WTC11 (cell line): ENCODE measurements around the gene FANCE. TPM values are rescaled to one million over a fixed set of nuclear protein-coding genes. Genes with fewer than 3 reads are reported as not detected.

Source experiments
- ATAC-seq: fragments of 200-7000 bp; cut with Tn5 transposase; 2 replicates; pipeline ENCODE4 v1.10.0; 2021; ENCODE audit warnings: mild to moderate bottlenecking, moderate library complexity
- CTCF ChIA-PET: fragments of 300-600 bp; sonication (Branson Sonifier 250); formaldehyde crosslinking; loops from one replicate; lab custom pipeline; 2021; ENCODE audit warnings: antibody characterized with exemption; lab: Charles Lee
- POLR2A ChIA-PET: fragments of 350-600 bp; sonication (Branson Sonifier 250); formaldehyde crosslinking; loops from one replicate; lab custom pipeline; 2021; ENCODE audit warnings: antibody characterized with exemption; lab: Charles Lee
- DNase-seq: peaks from one replicate; pipeline ENCODE4 v3.0.0; 2021; ENCODE audit warnings: low spot score
- H3K27ac Mint-ChIP-seq: 2 replicates; pipeline ENCODE4 v1.8.0; 2021; ENCODE audit warnings: mixed read lengths
- H3K27me3 Mint-ChIP-seq: 2 replicates; pipeline ENCODE4 v1.8.0; 2021; ENCODE audit warnings: low read depth, mild to moderate bottlenecking, moderate library complexity, mixed read lengths
- H3K36me3 Mint-ChIP-seq: 2 replicates; pipeline ENCODE4 v1.8.0; 2021; ENCODE audit warnings: mixed read lengths
- H3K4me1 Mint-ChIP-seq: 2 replicates; pipeline ENCODE4 v1.8.0; 2022; ENCODE audit warnings: mixed read lengths
- H3K4me3 Mint-ChIP-seq: 2 replicates; pipeline ENCODE4 v1.8.0; 2021; ENCODE audit warnings: mild to moderate bottlenecking, moderate library complexity, mixed read lengths
- H3K9me3 Mint-ChIP-seq: 2 replicates; pipeline ENCODE4 v1.8.0; 2021; ENCODE audit warnings: mixed read lengths
- AFF4 ChIP-seq: sonication (generic); formaldehyde crosslinking; IDR thresholded peaks from 2 replicates; pipeline ENCODE4 v1.8.1; 2023; ENCODE audit warnings: mild to moderate bottlenecking, missing genetic modification reagents, borderline replicate concordance
- ATF6 ChIP-seq: sonication (generic); formaldehyde crosslinking; IDR thresholded peaks from 2 replicates; pipeline ENCODE4 v1.8.1; 2023; ENCODE audit warnings: mild to moderate bottlenecking, missing genetic modification reagents
- EMX1 ChIP-seq: fragments of 250-450 bp; sonication (Bioruptor Pico); IDR thresholded peaks from 2 replicates; pipeline ENCODE4 v1.8.0; 2021; ENCODE audit warnings: mild to moderate bottlenecking
- FOXJ3 ChIP-seq: sonication (generic); formaldehyde crosslinking; IDR thresholded peaks from 2 replicates; pipeline ENCODE4 v1.9.0; 2021; ENCODE audit warnings: missing genetic modification reagents, mild to moderate bottlenecking, borderline replicate concordance
- GABPB1 ChIP-seq: sonication (generic); formaldehyde crosslinking; IDR thresholded peaks from 2 replicates; pipeline ENCODE4 v1.8.1; 2023; ENCODE audit warnings: mild to moderate bottlenecking, missing genetic modification reagents
- GTF2I ChIP-seq: fragments of 250-450 bp; sonication (Bioruptor Pico); conservative IDR thresholded peaks from 2 replicates; pipeline ENCODE4 v1.4.0; 2021; ENCODE audit warnings: mild to moderate bottlenecking
- MAX ChIP-seq: sonication (generic); formaldehyde crosslinking; IDR thresholded peaks from 2 replicates; pipeline ENCODE4 v1.8.0; 2022; ENCODE audit warnings: mild to moderate bottlenecking, missing genetic modification reagents
- MXD4 ChIP-seq: fragments of 250-450 bp; sonication (Bioruptor Pico); IDR thresholded peaks from 2 replicates; pipeline ENCODE4 v1.8.0; 2021; ENCODE audit warnings: mild to moderate bottlenecking, moderate library complexity, borderline replicate concordance
- NFE2L1 ChIP-seq: sonication (generic); formaldehyde crosslinking; IDR thresholded peaks from 2 replicates; pipeline ENCODE4 v1.8.1; 2023; ENCODE audit warnings: missing genetic modification reagents
- NR1H2 ChIP-seq: sonication (generic); formaldehyde crosslinking; IDR thresholded peaks from 2 replicates; pipeline ENCODE4 v1.9.0; 2021; ENCODE audit warnings: mild to moderate bottlenecking, moderate library complexity, missing genetic modification reagents
- SP1 ChIP-seq: sonication (generic); formaldehyde crosslinking; conservative IDR thresholded peaks from 2 replicates; pipeline ENCODE4 v1.8.1; 2022; ENCODE audit warnings: missing genetic modification reagents
- TEAD4 ChIP-seq: sonication (generic); formaldehyde crosslinking; IDR thresholded peaks from 2 replicates; pipeline ENCODE4 v1.8.0; 2022; ENCODE audit warnings: mild to moderate bottlenecking, missing genetic modification reagents
- ZBTB21 ChIP-seq: sonication (generic); formaldehyde crosslinking; IDR thresholded peaks from 2 replicates; pipeline ENCODE4 v1.8.1; 2023; ENCODE audit warnings: mild to moderate bottlenecking, missing genetic modification reagents, borderline replicate concordance
- ZNF121 ChIP-seq: sonication (generic); formaldehyde crosslinking; IDR thresholded peaks from 2 replicates; pipeline ENCODE4 v1.8.0; 2023; ENCODE audit warnings: missing genetic modification reagents
- ZNF138 ChIP-seq: sonication (generic); formaldehyde crosslinking; conservative IDR thresholded peaks from 2 replicates; pipeline ENCODE4 v1.8.1; 2022; ENCODE audit warnings: mild to moderate bottlenecking, moderate library complexity, missing genetic modification reagents
- ZNF396 ChIP-seq: fragments of 250-450 bp; sonication (Bioruptor Pico); IDR thresholded peaks from 2 replicates; pipeline ENCODE4 v1.8.0; 2021; ENCODE audit warnings: mild to moderate bottlenecking, moderate library complexity, borderline replicate concordance
- ZSCAN18 ChIP-seq: fragments of 250-450 bp; sonication (Bioruptor Pico); IDR thresholded peaks from 2 replicates; pipeline ENCODE4 v2.1.2; 2022; ENCODE audit warnings: mild to moderate bottlenecking, moderate library complexity
- total RNA-seq: library from RNA; stranded (reverse); gene quantifications from 3 replicates; pipeline ENCODE4 v1.2.3, GENCODE V29; 2021
- TF ChIP-seq, protein P1 (sequence below): sonication (generic); formaldehyde crosslinking; IDR thresholded peaks from 2 replicates; pipeline ENCODE4 v1.8.1; 2023; ENCODE audit warnings: mild to moderate bottlenecking, missing genetic modification reagents
- TF ChIP-seq, protein P2 (sequence below): fragments of 250-450 bp; sonication (Bioruptor Pico); IDR thresholded peaks from 2 replicates; pipeline ENCODE4 v1.9.0; 2021; ENCODE audit warnings: mild to moderate bottlenecking, borderline replicate concordance
- TF ChIP-seq, protein P3 (sequence below): sonication (generic); formaldehyde crosslinking; IDR thresholded peaks from 2 replicates; pipeline ENCODE4 v1.8.1; 2022; ENCODE audit warnings: low read depth, mild to moderate bottlenecking, moderate library complexity, missing genetic modification reagents, borderline replicate concordance

Gene FANCE
- total RNA-seq, 1 experiment from 2014 or later = 22.3 TPM

GRCh38 chr6:35508542-35508941, 56.4 kb downstream of the FANCE start:
- ATAC-seq (no peak), DNase-seq (no peak)
- H3K27ac Mint-ChIP-seq = no peak overlapping the region
- peaks cover 35% of the 10 kb centered on the region for H3K27me3 Mint-ChIP-seq
- CTCF ChIA-PET = interaction anchor here (0.9 to 2.5 kb wide), 4 partner anchors 14 to 166 kb away, joined by 5 to 12 read pairs (median 5); partner anchors contain the start of gene PPARD
- H3K4me3 Mint-ChIP-seq = no peak overlapping the region
- H3K36me3 Mint-ChIP-seq = no peaks in the 10 kb centered on the region
- H3K9me3 Mint-ChIP-seq = no peaks in the 10 kb centered on the region
- peaks cover 51% of the 10 kb centered on the region for H3K4me1 Mint-ChIP-seq
- POLR2A ChIA-PET = interaction anchor here (0.5 kb wide), 1 partner anchor 199 kb away, joined by 6 read pairs; no protein-coding TSS in a partner anchor
- TF ChIP-seq AFF4 = no peak
- TF ChIP-seq TEAD4 (CRISPR knock-in tag) = no peak
- no peak for TF ChIP-seq SP1 (CRISPR knock-in tag)

GRCh38 chr6:35510916-35511561, 58.9 kb downstream of the FANCE start:
- H3K27ac Mint-ChIP-seq = no peak overlapping the region
- CTCF ChIA-PET = interaction anchor here (1.9 to 2.7 kb wide), 3 partner anchors 12 to 41 kb away, joined by 7 to 14 read pairs (median 8); no protein-coding TSS in a partner anchor
- ATAC-seq (no peak), DNase-seq (no peak)
- H3K27me3 Mint-ChIP-seq = peaks cover 32% of the 10 kb centered on the region
- H3K4me1 Mint-ChIP-seq = peaks cover 44% of the 10 kb centered on the region
- no peaks in the 10 kb centered on the region for H3K36me3 Mint-ChIP-seq
- no peak for TF ChIP-seq MAX
- TF ChIP-seq NR1H2 (CRISPR knock-in tag) = no peak
- TF ChIP-seq NFE2L1 = no peak
- TF ChIP-seq, protein P1, sequence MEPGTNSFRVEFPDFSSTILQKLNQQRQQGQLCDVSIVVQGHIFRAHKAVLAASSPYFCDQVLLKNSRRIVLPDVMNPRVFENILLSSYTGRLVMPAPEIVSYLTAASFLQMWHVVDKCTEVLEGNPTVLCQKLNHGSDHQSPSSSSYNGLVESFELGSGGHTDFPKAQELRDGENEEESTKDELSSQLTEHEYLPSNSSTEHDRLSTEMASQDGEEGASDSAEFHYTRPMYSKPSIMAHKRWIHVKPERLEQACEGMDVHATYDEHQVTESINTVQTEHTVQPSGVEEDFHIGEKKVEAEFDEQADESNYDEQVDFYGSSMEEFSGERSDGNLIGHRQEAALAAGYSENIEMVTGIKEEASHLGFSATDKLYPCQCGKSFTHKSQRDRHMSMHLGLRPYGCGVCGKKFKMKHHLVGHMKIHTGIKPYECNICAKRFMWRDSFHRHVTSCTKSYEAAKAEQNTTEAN (CRISPR knock-in tag) = no peak
- TF ChIP-seq ATF6 (CRISPR knock-in tag) = no peak
- TF ChIP-seq ZBTB21 = no peak
- TF ChIP-seq ZNF396 (CRISPR knock-in tag) = no peak
- no peak for TF ChIP-seq MXD4 (CRISPR knock-in tag)
- TF ChIP-seq, protein P2, sequence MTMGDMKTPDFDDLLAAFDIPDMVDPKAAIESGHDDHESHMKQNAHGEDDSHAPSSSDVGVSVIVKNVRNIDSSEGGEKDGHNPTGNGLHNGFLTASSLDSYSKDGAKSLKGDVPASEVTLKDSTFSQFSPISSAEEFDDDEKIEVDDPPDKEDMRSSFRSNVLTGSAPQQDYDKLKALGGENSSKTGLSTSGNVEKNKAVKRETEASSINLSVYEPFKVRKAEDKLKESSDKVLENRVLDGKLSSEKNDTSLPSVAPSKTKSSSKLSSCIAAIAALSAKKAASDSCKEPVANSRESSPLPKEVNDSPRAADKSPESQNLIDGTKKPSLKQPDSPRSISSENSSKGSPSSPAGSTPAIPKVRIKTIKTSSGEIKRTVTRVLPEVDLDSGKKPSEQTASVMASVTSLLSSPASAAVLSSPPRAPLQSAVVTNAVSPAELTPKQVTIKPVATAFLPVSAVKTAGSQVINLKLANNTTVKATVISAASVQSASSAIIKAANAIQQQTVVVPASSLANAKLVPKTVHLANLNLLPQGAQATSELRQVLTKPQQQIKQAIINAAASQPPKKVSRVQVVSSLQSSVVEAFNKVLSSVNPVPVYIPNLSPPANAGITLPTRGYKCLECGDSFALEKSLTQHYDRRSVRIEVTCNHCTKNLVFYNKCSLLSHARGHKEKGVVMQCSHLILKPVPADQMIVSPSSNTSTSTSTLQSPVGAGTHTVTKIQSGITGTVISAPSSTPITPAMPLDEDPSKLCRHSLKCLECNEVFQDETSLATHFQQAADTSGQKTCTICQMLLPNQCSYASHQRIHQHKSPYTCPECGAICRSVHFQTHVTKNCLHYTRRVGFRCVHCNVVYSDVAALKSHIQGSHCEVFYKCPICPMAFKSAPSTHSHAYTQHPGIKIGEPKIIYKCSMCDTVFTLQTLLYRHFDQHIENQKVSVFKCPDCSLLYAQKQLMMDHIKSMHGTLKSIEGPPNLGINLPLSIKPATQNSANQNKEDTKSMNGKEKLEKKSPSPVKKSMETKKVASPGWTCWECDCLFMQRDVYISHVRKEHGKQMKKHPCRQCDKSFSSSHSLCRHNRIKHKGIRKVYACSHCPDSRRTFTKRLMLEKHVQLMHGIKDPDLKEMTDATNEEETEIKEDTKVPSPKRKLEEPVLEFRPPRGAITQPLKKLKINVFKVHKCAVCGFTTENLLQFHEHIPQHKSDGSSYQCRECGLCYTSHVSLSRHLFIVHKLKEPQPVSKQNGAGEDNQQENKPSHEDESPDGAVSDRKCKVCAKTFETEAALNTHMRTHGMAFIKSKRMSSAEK (CRISPR knock-in tag) = no peak
- no peak for TF ChIP-seq ZSCAN18 (CRISPR knock-in tag)
- TF ChIP-seq GTF2I = no peak
- TF ChIP-seq, protein P3, sequence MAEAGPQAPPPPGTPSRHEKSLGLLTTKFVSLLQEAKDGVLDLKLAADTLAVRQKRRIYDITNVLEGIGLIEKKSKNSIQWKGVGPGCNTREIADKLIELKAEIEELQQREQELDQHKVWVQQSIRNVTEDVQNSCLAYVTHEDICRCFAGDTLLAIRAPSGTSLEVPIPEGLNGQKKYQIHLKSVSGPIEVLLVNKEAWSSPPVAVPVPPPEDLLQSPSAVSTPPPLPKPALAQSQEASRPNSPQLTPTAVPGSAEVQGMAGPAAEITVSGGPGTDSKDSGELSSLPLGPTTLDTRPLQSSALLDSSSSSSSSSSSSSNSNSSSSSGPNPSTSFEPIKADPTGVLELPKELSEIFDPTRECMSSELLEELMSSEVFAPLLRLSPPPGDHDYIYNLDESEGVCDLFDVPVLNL (CRISPR knock-in tag) = no peak
- TF ChIP-seq FOXJ3 (CRISPR knock-in tag) = no peak
- no peak for TF ChIP-seq GABPB1 (CRISPR knock-in tag)
- no peak for TF ChIP-seq EMX1
- TF ChIP-seq ZNF138 (CRISPR knock-in tag) = no peak
- TF ChIP-seq ZNF121 (CRISPR knock-in tag) = no peak
- H3K9me3 Mint-ChIP-seq = no peaks in the 10 kb centered on the region
- POLR2A ChIA-PET = no interaction called here
- peak overlapping the region; percentile 55 for H3K4me3 Mint-ChIP-seq
